Fibroblast of mammary gland (primary cell): Measurements from ENCODE around the gene CD9.
"Not testable (repeated sequence)": the region's sequence is repeated elsewhere in the genome, so short reads cannot be mapped to it uniquely, and the experiment has no call there.

Source experiments
- DNase-seq: peaks from one replicate; pipeline ENCODE4 v3.0.0-alpha.2; 2010; ENCODE audit warnings: low read depth
- H3K4me3 ChIP-seq: 2 replicates; pipeline ENCODE4 v1.5.1; 2011; ENCODE audit warnings: low read depth, mild to moderate bottlenecking, low read length, moderate library complexity; ENCODE audit not compliant: control insufficient read depth
- CTCF ChIP-seq: conservative IDR thresholded peaks from 2 replicates; pipeline ENCODE4 v1.5.1; 2011; ENCODE audit warnings: low read depth, low read length, inconsistent platforms; ENCODE audit not compliant: control insufficient read depth, insufficient read depth

The CD9 gene

DNA sequence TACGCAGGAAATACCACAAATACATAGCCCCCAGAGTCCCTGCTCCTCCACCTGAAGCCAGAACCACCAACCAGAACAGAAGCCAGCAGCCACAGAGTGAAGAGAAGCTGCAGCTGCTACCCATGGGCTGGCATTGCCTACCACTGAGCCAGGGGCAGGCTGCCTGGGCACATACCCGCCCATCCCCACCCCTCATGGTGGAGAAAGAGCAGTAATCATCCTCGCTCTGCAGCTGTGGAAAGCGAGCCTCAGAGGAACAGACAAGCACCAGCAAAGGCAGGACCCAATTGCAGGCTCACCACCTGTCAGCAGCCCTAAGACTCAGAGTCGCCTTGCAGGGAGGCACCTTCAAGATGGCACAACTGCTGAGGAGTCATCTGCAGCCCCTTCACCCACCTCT is 11.2 kb upstream of the CD9 start:
- TF ChIP-seq CTCF, result no peak
- DNase-seq, result no peak
- H3K4me3 ChIP-seq, result no peak overlapping the region

GRCh38 chr12:6189952-6190598 is 10.1 kb upstream of the CD9 start:
- not testable (repeated sequence) for H3K4me3 ChIP-seq, DNase-seq

DNA sequence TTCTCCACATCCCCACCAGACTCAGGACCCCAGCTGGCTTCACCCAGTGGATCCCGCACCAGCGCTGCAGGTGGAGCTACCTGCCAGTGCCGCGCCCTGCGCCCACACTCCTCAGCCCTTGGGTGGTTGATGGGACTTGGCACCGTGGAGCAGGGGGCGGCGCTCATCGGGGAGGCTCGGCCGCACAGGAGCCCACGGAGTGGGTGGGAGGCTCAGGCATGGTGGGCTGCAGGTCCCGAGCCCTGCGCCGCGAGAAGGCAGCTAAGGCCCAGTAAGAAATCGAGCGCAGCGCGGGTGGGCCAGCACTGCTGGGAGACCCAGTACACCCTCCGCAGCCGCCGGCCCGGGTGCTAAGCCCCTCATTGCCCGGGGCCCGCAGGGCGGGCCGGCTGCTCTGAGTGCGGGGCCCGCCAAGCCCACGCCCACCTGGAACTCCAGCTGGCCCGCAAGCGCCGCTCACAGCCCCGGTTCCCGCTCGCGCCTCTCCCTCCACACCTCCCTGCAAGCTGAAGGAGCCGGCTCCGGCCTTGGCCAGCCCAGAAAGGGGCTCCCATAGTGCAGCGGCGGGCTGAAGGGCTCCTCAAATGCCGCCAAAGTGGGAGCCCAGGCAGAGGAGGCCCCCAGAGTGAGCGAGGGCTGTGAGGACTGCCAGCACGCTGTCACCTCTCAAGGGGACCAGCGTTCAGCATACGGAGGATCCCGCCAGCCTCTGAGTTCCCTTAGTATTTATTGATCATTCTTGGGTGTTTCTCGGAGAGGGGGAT is 9.3 kb upstream of the CD9 start:
- H3K4me3 ChIP-seq, DNase-seq: not testable (repeated sequence)

DNA sequence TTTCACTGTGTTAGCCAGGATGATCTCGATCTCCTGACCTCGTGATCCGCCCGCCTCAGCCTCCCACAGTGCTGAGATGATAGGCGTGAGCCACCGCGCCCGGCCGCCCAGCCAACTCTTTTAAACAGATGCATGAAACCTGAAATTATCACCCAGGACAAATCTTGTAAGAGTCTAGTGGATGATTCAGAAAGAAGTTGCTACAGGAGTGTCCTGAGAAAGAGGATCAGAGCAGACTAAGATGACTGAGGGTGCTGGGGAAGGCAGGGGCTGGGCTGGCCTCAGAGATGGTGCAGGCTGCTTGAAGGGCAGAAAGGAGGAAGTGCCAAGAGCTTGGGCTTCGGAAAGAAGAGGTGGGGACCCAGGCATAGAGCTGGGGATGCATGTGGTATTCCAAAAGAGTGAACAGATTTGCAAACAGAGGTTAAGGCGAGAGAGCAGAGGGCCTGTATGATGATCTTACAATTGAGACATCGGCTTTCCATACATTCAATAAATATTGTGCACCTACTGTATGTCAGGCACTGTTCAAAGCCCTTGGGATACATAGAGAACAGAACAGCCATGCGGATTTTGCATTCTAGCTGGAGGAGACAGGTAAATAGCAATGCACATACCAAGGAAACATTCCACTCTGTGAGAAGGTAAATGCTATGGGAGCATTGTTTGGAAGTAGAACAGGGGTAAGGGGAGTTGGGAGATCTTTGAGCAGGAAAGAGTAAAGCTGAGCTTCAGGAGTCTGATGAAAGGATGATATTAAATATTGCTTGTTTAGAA is 7.4 kb upstream of the CD9 start:
- DNase-seq, result no peak
- no peak for TF ChIP-seq CTCF
- no peak overlapping the region for H3K4me3 ChIP-seq

DNA sequence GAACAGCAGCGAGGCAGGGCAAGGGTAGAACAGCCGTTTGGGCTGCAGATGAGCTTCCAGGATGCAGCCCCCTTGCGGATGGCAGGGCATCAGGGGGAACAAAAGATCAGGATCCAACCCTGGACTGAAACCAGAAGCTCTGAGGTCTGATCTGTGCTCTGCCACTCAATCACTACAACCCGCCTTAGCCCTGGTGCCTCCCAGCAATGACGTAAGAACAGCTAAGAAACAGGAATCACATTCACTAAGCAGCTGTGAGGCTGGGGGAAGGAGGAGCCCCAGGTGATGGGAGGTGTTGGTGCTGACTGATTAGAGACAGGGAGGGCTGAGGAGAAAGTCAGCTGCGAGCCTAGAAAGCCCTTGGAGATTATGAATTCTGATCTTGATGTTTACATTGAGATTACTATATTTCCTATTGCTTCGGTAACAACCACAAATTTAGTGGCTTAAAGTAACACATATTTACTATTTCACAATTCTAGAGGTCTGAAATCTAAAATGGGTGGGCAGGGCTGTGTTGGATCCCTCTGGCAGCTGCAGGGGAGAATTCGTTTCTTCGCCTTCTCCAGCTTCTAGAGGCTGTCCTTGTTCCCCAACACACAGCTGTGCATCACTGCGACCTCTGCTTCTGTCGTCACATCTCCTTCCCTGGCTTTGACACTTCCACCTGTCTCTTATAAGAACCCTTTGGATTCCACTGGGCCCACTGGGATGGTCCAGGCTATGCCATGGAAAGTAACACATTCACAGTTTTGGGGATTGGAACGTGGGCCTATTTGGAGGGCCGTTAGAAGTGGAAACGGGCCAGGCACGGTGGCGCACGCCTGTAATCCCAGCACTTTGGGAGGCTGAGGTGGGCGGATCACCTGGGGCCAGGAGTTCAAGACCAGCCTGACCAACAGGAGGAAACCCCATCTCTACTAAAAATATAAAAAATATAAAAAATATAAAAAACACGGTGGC is 6.1 kb upstream of the CD9 start:
- no peak for DNase-seq
- no peak overlapping the region for H3K4me3 ChIP-seq
- TF ChIP-seq CTCF, result no peak

GRCh38 chr12:6195665-6196535 is 4.3 kb upstream of the CD9 start:
- no peak overlapping the region for H3K4me3 ChIP-seq
- peak; percentile 88 for DNase-seq
- TF ChIP-seq CTCF, result peak; percentile 91
